Measurements from ENCODE around the gene TBC1D3E. TPM values are rescaled to one million over a fixed set of nuclear protein-coding genes. Genes with fewer than 3 reads are reported as not detected.
"Not testable (repeated sequence)": the region's sequence is repeated elsewhere in the genome, so short reads cannot be mapped to it uniquely, and the experiment has no call there.

The TBC1D3E gene
- total and polyA plus RNA-seq, 2 of the 4 experiments (the other 2 are of a cell fraction) = not detected

GRCh38 chr17:38088120-38088519 lies 39.6 kb upstream of the TBC1D3E start:
- H2AK9ac ChIP-seq (replicated peaks; ENCODE audit: low read depth, low read length, poor library complexity); POLR2A ChIA-PET (ENCODE audit: unreplicated experiment); H3K4me2 ChIP-seq (ENCODE audit: low read depth, low read length); H3K9me3 ChIP-seq (ENCODE audit: control insufficient read depth, insufficient read depth, low read length); H2BK5ac ChIP-seq (ENCODE audit: low read depth, low read length, poor library complexity, severe bottlenecking); BruUV-seq (replicated peaks); H2AFZ ChIP-seq (replicated peaks; ENCODE audit: low read length, poor library complexity); H4K20me1 ChIP-seq (ENCODE audit: insufficient read depth, low read length); H4K91ac ChIP-seq (ENCODE audit: insufficient read depth, low read depth, low read length); H3K9me1 ChIP-seq (ENCODE audit: insufficient read depth, low read length); H2AK5ac ChIP-seq (ENCODE audit: low read depth, low read length); H3K23ac ChIP-seq (ENCODE audit: low read depth, low read length); H3K4me3 ChIP-seq (ENCODE audit: insufficient read depth, low read depth, low read length); H2BK15ac ChIP-seq (ENCODE audit: low read depth, low read length); CTCF ChIA-PET; dilution Hi-C loops (cut with HindIII; ENCODE audit: low sequenced_read_pairs, unreplicated experiment); H3K36me3 ChIP-seq (ENCODE audit: control insufficient read depth, insufficient read depth, low read length); H3K27me3 ChIP-seq (ENCODE audit: control insufficient read depth, insufficient read depth, low read length); H3K4me1 ChIP-seq (ENCODE audit: control insufficient read depth, insufficient read depth, low read length); H3K14ac ChIP-seq (replicated peaks; ENCODE audit: low read depth, low read length); H3K18ac ChIP-seq (ENCODE audit: low read depth, low read length); ATAC-seq (ENCODE audit: low read depth); H2BK120ac ChIP-seq (ENCODE audit: low read depth, low read length); H3K27ac ChIP-seq (ENCODE audit: insufficient read depth, low read length); DNase-seq; H3K4ac ChIP-seq (ENCODE audit: low read depth, low read length); intact Hi-C loops (cut with micrococcal nuclease); H4K8ac ChIP-seq (ENCODE audit: low read depth in 2 of 2, low read length in 2 of 2); H3K79me1 ChIP-seq (ENCODE audit: low read depth in 1 of 2, low read length in 2 of 2); H2BK20ac ChIP-seq (ENCODE audit: low read depth, low read length); H3K56ac ChIP-seq (ENCODE audit: extremely low read depth, insufficient read depth, low read length); H4K5ac ChIP-seq (ENCODE audit: low read depth, low read length); in situ Hi-C loops (cut with MboI; ENCODE audit: low sequenced_read_pairs); H3K9ac ChIP-seq (ENCODE audit: low read depth, low read length): not testable (repeated sequence)
- WGBS, 2 experiments (ENCODE audit: extremely low coverage in 2 of 2, insufficient read length in 1 of 2) = no CpG with 5 or more reads among the region's 10 CpGs

GRCh38 chr17:38094059-38094694 lies 33.6 kb upstream of the TBC1D3E start:
- H2AFZ ChIP-seq (replicated peaks; ENCODE audit: low read length, poor library complexity); H3K14ac ChIP-seq (replicated peaks; ENCODE audit: low read depth, low read length); H3K27me3 ChIP-seq (ENCODE audit: control insufficient read depth, insufficient read depth, low read length); H4K8ac ChIP-seq (ENCODE audit: low read depth in 2 of 2, low read length in 2 of 2); H3K9me3 ChIP-seq (ENCODE audit: control insufficient read depth, insufficient read depth, low read length); H3K9me1 ChIP-seq (ENCODE audit: insufficient read depth, low read length); H3K4me2 ChIP-seq (ENCODE audit: low read depth, low read length); CTCF ChIA-PET; H3K18ac ChIP-seq (ENCODE audit: low read depth, low read length); H3K4ac ChIP-seq (ENCODE audit: low read depth, low read length); BruUV-seq (replicated peaks); H3K9ac ChIP-seq (ENCODE audit: low read depth, low read length); H3K4me3 ChIP-seq (ENCODE audit: insufficient read depth, low read depth, low read length); H4K20me1 ChIP-seq (ENCODE audit: insufficient read depth, low read length); H2BK5ac ChIP-seq (ENCODE audit: low read depth, low read length, poor library complexity, severe bottlenecking); H2AK9ac ChIP-seq (replicated peaks; ENCODE audit: low read depth, low read length, poor library complexity); H2AK5ac ChIP-seq (ENCODE audit: low read depth, low read length); H2BK15ac ChIP-seq (ENCODE audit: low read depth, low read length); in situ Hi-C loops (cut with MboI; ENCODE audit: low sequenced_read_pairs); ATAC-seq (ENCODE audit: low read depth); DNase-seq; H2BK120ac ChIP-seq (ENCODE audit: low read depth, low read length); H3K4me1 ChIP-seq (ENCODE audit: control insufficient read depth, insufficient read depth, low read length); H3K56ac ChIP-seq (ENCODE audit: extremely low read depth, insufficient read depth, low read length); H3K27ac ChIP-seq (ENCODE audit: insufficient read depth, low read length); intact Hi-C loops (cut with micrococcal nuclease); H3K36me3 ChIP-seq (ENCODE audit: control insufficient read depth, insufficient read depth, low read length); dilution Hi-C loops (cut with HindIII; ENCODE audit: low sequenced_read_pairs, unreplicated experiment); H2BK20ac ChIP-seq (ENCODE audit: low read depth, low read length); H3K79me1 ChIP-seq (ENCODE audit: low read depth in 1 of 2, low read length in 2 of 2); H3K23ac ChIP-seq (ENCODE audit: low read depth, low read length); H4K5ac ChIP-seq (ENCODE audit: low read depth, low read length); H4K91ac ChIP-seq (ENCODE audit: insufficient read depth, low read depth, low read length); POLR2A ChIA-PET (ENCODE audit: unreplicated experiment): not testable (repeated sequence)
- no CpG with 5 or more reads among the region's 2 CpGs for WGBS, 2 experiments (ENCODE audit: extremely low coverage in 2 of 2, insufficient read length in 1 of 2)

Measured in IMR-90 (cell line).